H9 (cell line): Measurements from ENCODE around the gene DLG2. TPM values are rescaled to one million over a fixed set of nuclear protein-coding genes. Genes with fewer than 3 reads are reported as not detected.

ENCODE experiments used
- DNase-seq: peaks from one replicate; pipeline ENCODE4 v3.0.0-alpha.2; 2017
- H2AFZ ChIP-seq: one replicate; pipeline ENCODE4 v1.6.1; 2013; ENCODE audit warnings: mild to moderate bottlenecking, low read length, control low read depth, moderate library complexity
- H2AK5ac ChIP-seq: 2 replicates; pipeline ENCODE4 v1.6.1; 2013; ENCODE audit warnings: low read length, control low read depth, mixed read lengths; ENCODE audit not compliant: insufficient read length
- H2BK120ac ChIP-seq: one replicate; pipeline ENCODE4 v1.6.1; 2013; ENCODE audit warnings: low read depth, mild to moderate bottlenecking, low read length, control low read depth, inconsistent platforms; ENCODE audit not compliant: poor library complexity, severe bottlenecking
- H2BK12ac ChIP-seq: 2 replicates; pipeline ENCODE4 v1.6.1; 2013; ENCODE audit warnings: low read length, control low read depth, mixed read lengths, low read depth; ENCODE audit not compliant: insufficient read length
- H2BK15ac ChIP-seq: 2 replicates; pipeline ENCODE4 v1.6.1; 2013; ENCODE audit warnings: low read depth, low read length, control low read depth
- H2BK20ac ChIP-seq: one replicate; pipeline ENCODE4 v1.6.1; 2013; ENCODE audit warnings: low read depth, mild to moderate bottlenecking, low read length, control low read depth, inconsistent platforms; ENCODE audit not compliant: poor library complexity, severe bottlenecking
- H2BK5ac ChIP-seq: 2 replicates; pipeline ENCODE4 v1.6.1; 2013; ENCODE audit warnings: low read length, control low read depth, mixed read lengths; ENCODE audit not compliant: insufficient read length
- H3K14ac ChIP-seq: 2 replicates; pipeline ENCODE4 v1.6.1; 2013; ENCODE audit warnings: low read length, control low read depth; ENCODE audit not compliant: insufficient read depth
- H3K18ac ChIP-seq: 2 replicates; pipeline ENCODE4 v1.6.1; 2013; ENCODE audit warnings: low read depth, mild to moderate bottlenecking, mixed read lengths, low read length, control low read depth; ENCODE audit not compliant: insufficient read length
- H3K23ac ChIP-seq: 2 replicates; pipeline ENCODE4 v1.6.1; 2013; ENCODE audit warnings: low read length, control low read depth, mixed read lengths, low read depth; ENCODE audit not compliant: insufficient read length
- H3K23me2 ChIP-seq: 2 replicates; pipeline ENCODE4 v1.6.1; 2013; ENCODE audit warnings: low read depth, mild to moderate bottlenecking, mixed read lengths, low read length, control low read depth; ENCODE audit not compliant: insufficient read length, poor library complexity, severe bottlenecking
- H3K27ac ChIP-seq: 2 replicates; pipeline ENCODE4 v1.5.1; 2013; ENCODE audit warnings: low read length, control low read depth, mixed read lengths, low read depth; ENCODE audit not compliant: insufficient read length
- H3K27me3 ChIP-seq: 2 replicates; pipeline ENCODE4 v1.6.1; 2013; ENCODE audit warnings: low read length, control low read depth, inconsistent platforms; ENCODE audit not compliant: insufficient read depth
- H3K4ac ChIP-seq: 2 replicates; pipeline ENCODE4 v1.6.1; 2013; ENCODE audit warnings: low read depth, mild to moderate bottlenecking, control low read depth, inconsistent platforms, low read length, moderate library complexity
- H3K4me1 ChIP-seq: 2 replicates; pipeline ENCODE4 v1.6.1; 2013; ENCODE audit warnings: low read length, control low read depth, inconsistent platforms; ENCODE audit not compliant: insufficient read depth
- H3K4me2 ChIP-seq: 2 replicates; pipeline ENCODE4 v1.6.1; 2013; ENCODE audit warnings: low read length, control low read depth, mixed read lengths; ENCODE audit not compliant: insufficient read length, insufficient read depth
- H3K56ac ChIP-seq: 2 replicates; pipeline ENCODE4 v1.6.1; 2013; ENCODE audit warnings: low read depth, mild to moderate bottlenecking, mixed read lengths, low read length, control low read depth; ENCODE audit not compliant: insufficient read length
- H3K79me1 ChIP-seq: 2 replicates; pipeline ENCODE4 v1.6.1; 2013; ENCODE audit warnings: low read depth, mild to moderate bottlenecking, moderate library complexity, low read length, control low read depth, inconsistent platforms; ENCODE audit not compliant: insufficient read depth, poor library complexity, severe bottlenecking
- H3K79me2 ChIP-seq: 2 replicates; pipeline ENCODE4 v1.6.1; 2013; ENCODE audit warnings: low read length, control low read depth, inconsistent platforms; ENCODE audit not compliant: insufficient read depth
- H3K9ac ChIP-seq: 2 replicates; pipeline ENCODE4 v1.6.1; 2013; ENCODE audit warnings: low read length, control low read depth, mixed read lengths; ENCODE audit not compliant: insufficient read length; ENCODE audit errors: extremely low read depth
- H3K9me3 ChIP-seq: one replicate; pipeline ENCODE4 v1.6.1; 2013; ENCODE audit warnings: low read depth, low read length, inconsistent platforms; ENCODE audit not compliant: control insufficient read depth
- H3T11ph ChIP-seq: one replicate; pipeline ENCODE4 v1.6.1; 2013; ENCODE audit warnings: mild to moderate bottlenecking, low read length, control low read depth, inconsistent platforms
- H4K20me1 ChIP-seq: one replicate; pipeline ENCODE4 v1.6.1; 2013; ENCODE audit not compliant: control insufficient read depth, insufficient read length, insufficient read depth
- H4K5ac ChIP-seq: 2 replicates; pipeline ENCODE4 v1.6.1; 2013; ENCODE audit warnings: low read depth, mild to moderate bottlenecking, mixed read lengths, low read length, control low read depth; ENCODE audit not compliant: insufficient read length
- H4K8ac ChIP-seq: replicated peaks from 2 replicates; pipeline ENCODE4 v1.6.1; 2013; ENCODE audit warnings: low read length, control low read depth, mixed read lengths, low read depth; ENCODE audit not compliant: insufficient read length
- H4K91ac ChIP-seq: 2 replicates; pipeline ENCODE4 v1.6.1; 2013; ENCODE audit warnings: low read depth, mild to moderate bottlenecking, moderate library complexity, mixed read lengths, low read length, control low read depth; ENCODE audit not compliant: insufficient read length
- H3K27ac Mint-ChIP-seq, 3 experiments: 2 replicates in 2 of 3; 3 replicates in 1 of 3; pipeline ENCODE4 v1.8.0; 2020 to 2021; ENCODE audit warnings: mixed read lengths in 3 of 3, mild to moderate bottlenecking in 1 of 3, moderate library complexity in 1 of 3
- H3K27me3 Mint-ChIP-seq: 2 replicates; pipeline ENCODE4 v1.8.0; 2021; ENCODE audit warnings: low read depth, mild to moderate bottlenecking, moderate library complexity, mixed read lengths
- H3K36me3 Mint-ChIP-seq, 3 experiments: 2 replicates in 2 of 3; 3 replicates in 1 of 3; pipeline ENCODE4 v1.8.0; 2020 to 2021; ENCODE audit warnings: low read depth in 3 of 3, mixed read lengths in 3 of 3; ENCODE audit not compliant: insufficient read depth in 1 of 3
- H3K4me1 Mint-ChIP-seq, 2 experiments: 2 replicates each; pipeline ENCODE4 v1.8.0; 2020; ENCODE audit warnings: mixed read lengths in 2 of 2
- H3K4me3 Mint-ChIP-seq, 2 experiments: 2 replicates in 1 of 2; 3 replicates in 1 of 2; pipeline ENCODE4 v1.8.0; 2020 to 2021; ENCODE audit warnings: mild to moderate bottlenecking in 2 of 2, mixed read lengths in 2 of 2, moderate library complexity in 1 of 2
- H3K9me3 Mint-ChIP-seq, 2 experiments: 2 replicates in 1 of 2; 3 replicates in 1 of 2; pipeline ENCODE4 v1.8.0; 2020; ENCODE audit warnings: mild to moderate bottlenecking in 2 of 2, mixed read lengths in 2 of 2, moderate library complexity in 1 of 2
- WGBS: extraction: QIAGEN DNeasy Blood & Tissue Kit; methylation state at CpG from one replicate; pipeline ENCODE4 v1.1.7; 2013; ENCODE audit warnings: missing lambda C conversion rate, low lambda C conversion rate, mixed read lengths; ENCODE audit not compliant: insufficient read length; ENCODE audit errors: extremely low coverage; 5-methylcytosine and 5-hydroxymethylcytosine counted together
- total RNA-seq: library from RNA; stranded (reverse); gene quantifications from 2 replicates; pipeline ENCODE4 v1.2.1, GENCODE V29; 2021
- TF ChIP-seq, protein P1 (sequence below): fragments of 200-600 bp; sonication (generic); conservative IDR thresholded peaks from 3 replicates; pipeline ENCODE4 v1.8.0; 2021; ENCODE audit warnings: antibody characterized with exemption, mild to moderate bottlenecking

The DLG2 gene
- total RNA-seq, 1 experiment from 2014 or later = 8.0 TPM

DNA sequence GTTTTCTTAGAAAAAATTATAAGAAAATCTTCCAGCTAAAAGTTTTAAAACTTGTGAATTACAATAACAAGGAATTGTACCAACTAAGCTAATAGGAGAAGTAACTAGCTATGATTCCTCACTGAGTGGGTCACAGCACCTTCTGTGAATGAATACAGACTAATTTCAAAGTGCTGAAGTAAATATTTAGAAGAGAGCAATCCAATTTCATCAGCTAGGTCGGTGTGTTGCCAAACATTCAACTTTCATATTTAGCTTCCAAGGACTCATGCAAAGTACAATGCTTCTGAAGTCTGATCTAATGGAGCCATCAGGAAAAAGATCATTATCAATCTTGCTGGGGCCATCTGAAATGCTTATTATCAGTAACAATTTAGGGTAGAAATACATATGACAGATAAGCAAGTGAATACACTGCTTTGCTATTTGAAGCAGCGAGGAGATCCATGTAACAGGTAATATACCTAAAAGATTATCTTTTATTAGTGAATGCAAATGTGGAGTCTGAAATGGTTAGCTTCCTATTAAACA is 1590.4 kb downstream of the DLG2 start:
- DNase-seq = no peak
- Histone ChIP-seq H3K79me1 (no peaks in the 10 kb centered on the region), H2AK5ac (no peak overlapping the region), H4K5ac (no peak overlapping the region), H2BK5ac (no peak overlapping the region), H3K4me2 (no peak overlapping the region), H4K20me1 (no peaks in the 10 kb centered on the region), H3K18ac (no peak overlapping the region), H3K27ac (no peak overlapping the region), H3K14ac (no peak overlapping the region), H4K8ac (no peak overlapping the region), H4K91ac (no peak overlapping the region), H3K4me1 (no peaks in the 10 kb centered on the region), H3K79me2 (no peaks in the 10 kb centered on the region), H3T11ph (no peak overlapping the region), H3K9ac (no peak overlapping the region), H2BK15ac (no peak overlapping the region), H2BK20ac (no peak overlapping the region), H3K9me3 (no peaks in the 10 kb centered on the region), H3K27me3 (no peaks in the 10 kb centered on the region), H2BK120ac (no peak overlapping the region), H2AFZ (no peak overlapping the region), H2BK12ac (no peak overlapping the region), H3K23ac (no peak overlapping the region), H3K56ac (no peak overlapping the region), H3K4ac (no peak overlapping the region), H3K23me2 (no peaks in the 10 kb centered on the region)
- TF ChIP-seq, protein P1, sequence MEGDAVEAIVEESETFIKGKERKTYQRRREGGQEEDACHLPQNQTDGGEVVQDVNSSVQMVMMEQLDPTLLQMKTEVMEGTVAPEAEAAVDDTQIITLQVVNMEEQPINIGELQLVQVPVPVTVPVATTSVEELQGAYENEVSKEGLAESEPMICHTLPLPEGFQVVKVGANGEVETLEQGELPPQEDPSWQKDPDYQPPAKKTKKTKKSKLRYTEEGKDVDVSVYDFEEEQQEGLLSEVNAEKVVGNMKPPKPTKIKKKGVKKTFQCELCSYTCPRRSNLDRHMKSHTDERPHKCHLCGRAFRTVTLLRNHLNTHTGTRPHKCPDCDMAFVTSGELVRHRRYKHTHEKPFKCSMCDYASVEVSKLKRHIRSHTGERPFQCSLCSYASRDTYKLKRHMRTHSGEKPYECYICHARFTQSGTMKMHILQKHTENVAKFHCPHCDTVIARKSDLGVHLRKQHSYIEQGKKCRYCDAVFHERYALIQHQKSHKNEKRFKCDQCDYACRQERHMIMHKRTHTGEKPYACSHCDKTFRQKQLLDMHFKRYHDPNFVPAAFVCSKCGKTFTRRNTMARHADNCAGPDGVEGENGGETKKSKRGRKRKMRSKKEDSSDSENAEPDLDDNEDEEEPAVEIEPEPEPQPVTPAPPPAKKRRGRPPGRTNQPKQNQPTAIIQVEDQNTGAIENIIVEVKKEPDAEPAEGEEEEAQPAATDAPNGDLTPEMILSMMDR = no peak
- Mint-ChIP-seq H3K27ac (no peak overlapping the region), H3K4me3 (no peak overlapping the region), H3K36me3 (no peaks in the 10 kb centered on the region; a peak in 1 of 7 replicates), H3K27me3 (no peaks in the 10 kb centered on the region), H3K9me3 (peaks cover 0 to 2% of the 10 kb centered on the region in 2 experiments; a peak in 2 of 5 replicates), H3K4me1 (no peaks in the 10 kb centered on the region)
- no CpG with 5 or more reads among the region's 2 CpGs for WGBS
